Endodermal cell (in vitro differentiated cells): ENCODE results near the gene PLA2G15. TPM values are rescaled to one million over a fixed set of nuclear protein-coding genes. Genes with fewer than 3 reads are reported as not detected.
A peak's percentile ranks its signal among the peaks of the same experiment; 100 is the strongest.

Experiments used
- DNase-seq: peaks from one replicate; pipeline ENCODE4 v3.0.0-alpha.2; 2017
- H3K27ac ChIP-seq: 2 replicates; pipeline ENCODE4 v1.5.1; 2013; ENCODE audit warnings: mild to moderate bottlenecking, low read depth, low read length, moderate library complexity
- H3K27me3 ChIP-seq: 2 replicates; pipeline ENCODE4 v1.6.1; 2013; ENCODE audit warnings: mild to moderate bottlenecking, low read length, moderate library complexity; ENCODE audit not compliant: insufficient read depth, control insufficient read depth, poor library complexity, severe bottlenecking
- H3K36me3 ChIP-seq: 2 replicates; pipeline ENCODE4 v1.7.0; 2013; ENCODE audit warnings: mild to moderate bottlenecking, low read length, moderate library complexity; ENCODE audit not compliant: control insufficient read depth, insufficient read depth
- H3K4me1 ChIP-seq: one replicate; pipeline ENCODE4 v1.7.0; 2013; ENCODE audit warnings: low read length; ENCODE audit not compliant: control insufficient read depth, insufficient read depth
- H3K4me3 ChIP-seq: 2 replicates; pipeline ENCODE4 v1.5.1; 2013; ENCODE audit warnings: mild to moderate bottlenecking, low read length, moderate library complexity
- H3K9ac ChIP-seq: 2 replicates; pipeline ENCODE4 v1.6.1; 2013; ENCODE audit warnings: mild to moderate bottlenecking, low read length, moderate library complexity; ENCODE audit not compliant: poor library complexity, severe bottlenecking; ENCODE audit errors: extremely low read depth
- H3K9me3 ChIP-seq: 2 replicates; pipeline ENCODE4 v1.6.1; 2013; ENCODE audit warnings: mild to moderate bottlenecking, low read length, moderate library complexity; ENCODE audit not compliant: control insufficient read depth
- H3K27ac Mint-ChIP-seq: 2 replicates; pipeline ENCODE4 v1.8.0; 2020; ENCODE audit warnings: mixed read lengths
- H3K27me3 Mint-ChIP-seq: 2 replicates; pipeline ENCODE4 v1.8.0; 2021; ENCODE audit warnings: mild to moderate bottlenecking, mixed read lengths; ENCODE audit not compliant: insufficient read depth
- H3K36me3 Mint-ChIP-seq: 2 replicates; pipeline ENCODE4 v1.8.0; 2020; ENCODE audit warnings: low read depth, mixed read lengths
- H3K4me1 Mint-ChIP-seq: 2 replicates; pipeline ENCODE4 v1.8.0; 2020; ENCODE audit warnings: mixed read lengths
- H3K4me3 Mint-ChIP-seq: 2 replicates; pipeline ENCODE4 v1.8.0; 2020; ENCODE audit warnings: mild to moderate bottlenecking, moderate library complexity, mixed read lengths
- H3K9me3 Mint-ChIP-seq: 2 replicates; pipeline ENCODE4 v1.8.0; 2020; ENCODE audit warnings: mild to moderate bottlenecking, mixed read lengths
- CTCF ChIP-seq: fragments of 200-600 bp; sonication (generic); conservative IDR thresholded peaks from 2 replicates; pipeline ENCODE4 v1.5.0; 2021; ENCODE audit warnings: antibody characterized with exemption, mild to moderate bottlenecking
- WGBS, 2 experiments: methylation state at CpG; one replicate each; pipeline versions ENCODE4 v1.1.5 to v1.1.7; 2013; ENCODE audit warnings: missing lambda C conversion rate in 2 of 2, mixed read lengths in 1 of 2; ENCODE audit not compliant: insufficient coverage in 1 of 2, insufficient read length in 1 of 2; 5-methylcytosine and 5-hydroxymethylcytosine counted together
- total RNA-seq, 2 donors: library from RNA; stranded (reverse); fragmentation: NEBNext Ultra II Directional in 1 of 2; extraction: Animal tissue kit (Norgen Biotek cat#: 25700) in 1 of 2; gene quantifications; 2 replicates in 1 of 2; 3 replicates in 1 of 2; pipeline ENCODE4 v1.2.1, GENCODE V29; 2021

The PLA2G15 gene
- total RNA-seq, 2 donors from 2014 or later, result 8.7 to 10.0 TPM

- Mint-ChIP-seq H3K4me3 (peak overlapping the region; percentile 87), H3K9me3 (peaks cover 13% of the 10 kb centered on the region), H3K4me1 (peaks cover 14% of the 10 kb centered on the region), H3K27me3 (peaks cover 9% of the 10 kb centered on the region), H3K36me3 (peaks cover 25% of the 10 kb centered on the region), H3K27ac (peak overlapping the region; percentile 92)
- 3 to 16% methylated on average over 48 to 73 of the region's 73 CpGs for WGBS, 2 experiments
- H3K36me3 ChIP-seq, result peaks cover 32% of the 10 kb centered on the region
- H3K4me1 ChIP-seq, result peaks cover 5% of the 10 kb centered on the region
- DNase-seq, result peak; percentile 86
- peak overlapping the region; percentile 90 for H3K4me3 ChIP-seq
- no peak overlapping the region for H3K27ac ChIP-seq
- peaks cover 5% of the 10 kb centered on the region for H3K27me3 ChIP-seq
- TF ChIP-seq CTCF, result peak; percentile 65
- H3K9ac ChIP-seq, result peak overlapping the region; percentile 64
- H3K9me3 ChIP-seq, result no peaks in the 10 kb centered on the region
Observed at GRCh38 chr16:68235108-68235886, 9.9 kb upstream of the PLA2G15 start.

- Histone ChIP-seq H3K4me1 (peaks cover 5% of the 10 kb centered on the region), H3K27me3 (peaks cover 5% of the 10 kb centered on the region), H3K4me3 (peak within 1 kb of the TSS; percentile 90), H3K9me3 (no peaks in the 10 kb centered on the region), H3K9ac (peak within 1 kb of the TSS; percentile 72), H3K36me3 (peaks cover 28% of the 10 kb centered on the region), H3K27ac (no peak within 1 kb of the TSS)
- H3K4me1 Mint-ChIP-seq, result peaks cover 14% of the 10 kb centered on the region
- 0 to 1% methylated on average over 1 to 36 of the region's 36 CpGs for WGBS, 2 experiments
- peaks cover 13% of the 10 kb centered on the region for H3K9me3 Mint-ChIP-seq
- peak within 1 kb of the TSS; percentile 87 for H3K4me3 Mint-ChIP-seq
- H3K27me3 Mint-ChIP-seq, result peaks cover 9% of the 10 kb centered on the region
- no peak for TF ChIP-seq CTCF
- no peak for DNase-seq
- peaks cover 21% of the 10 kb centered on the region for H3K36me3 Mint-ChIP-seq
- peak within 1 kb of the TSS; percentile 98 for H3K27ac Mint-ChIP-seq
Observed at GRCh38 chr16:68235887-68236136, 9.4 kb upstream of the PLA2G15 start, which contains the start of gene ESRP2. TSS of gene ESRP2 (minus strand) at chr16:68236127. CDS start at chr16:68236045, 82 bp downstream.

GRCh38 chr16:68236137-68236825, 8.9 kb upstream of the PLA2G15 start:
- H3K4me3 Mint-ChIP-seq, result peak overlapping the region; percentile 87
- Histone ChIP-seq H3K9ac (peak overlapping the region; percentile 72), H3K27ac (no peak overlapping the region), H3K36me3 (peaks cover 25% of the 10 kb centered on the region), H3K4me3 (peak overlapping the region; percentile 90), H3K27me3 (peaks cover 5% of the 10 kb centered on the region), H3K9me3 (no peaks in the 10 kb centered on the region), H3K4me1 (peaks cover 5% of the 10 kb centered on the region)
- peak overlapping the region; percentile 98 for H3K27ac Mint-ChIP-seq
- DNase-seq, result peak; percentile 93
- WGBS, 2 experiments, result 5 to 14% methylated on average over 20 to 45 of the region's 45 CpGs
- TF ChIP-seq CTCF, result no peak
- peaks cover 11% of the 10 kb centered on the region for H3K27me3 Mint-ChIP-seq
- peaks cover 13% of the 10 kb centered on the region for H3K9me3 Mint-ChIP-seq
- peaks cover 17% of the 10 kb centered on the region for H3K36me3 Mint-ChIP-seq
- peaks cover 14% of the 10 kb centered on the region for H3K4me1 Mint-ChIP-seq
